ENCODE measurements around the gene NWD2.

DNA sequence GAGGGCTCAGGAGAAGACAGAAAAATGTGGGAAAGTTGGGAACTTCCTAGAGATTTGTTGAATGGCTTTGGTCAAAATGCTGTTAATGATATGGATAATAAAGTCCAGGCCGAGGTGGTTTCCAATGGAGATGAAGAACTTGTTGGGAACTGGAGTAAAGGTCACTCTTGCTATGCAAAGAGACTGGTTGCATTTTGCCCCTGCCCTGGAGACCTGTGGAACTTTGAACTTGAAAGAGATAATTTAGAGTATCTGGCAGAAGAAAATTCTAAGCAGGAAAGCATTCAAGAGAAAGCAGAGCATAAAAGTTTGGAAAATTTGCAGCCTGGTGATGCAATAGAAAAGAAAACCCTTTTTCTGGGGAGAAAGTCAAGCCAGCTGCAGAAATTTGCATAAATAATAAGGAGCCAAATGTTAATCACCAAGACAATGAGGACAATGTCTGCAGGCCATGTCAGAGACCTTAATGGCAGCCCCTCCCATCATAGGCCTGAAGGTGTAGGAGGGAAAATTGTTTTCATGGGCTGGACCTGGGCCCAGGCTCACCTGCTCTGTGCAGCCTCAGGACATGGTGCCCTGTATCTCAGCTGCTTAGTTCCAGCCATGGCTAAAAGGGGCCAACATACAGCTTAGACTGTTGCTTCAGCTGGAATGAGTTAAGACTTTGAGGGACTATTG is 237.8 kb downstream of the NWD2 start:
- TF ChIP-seq, protein P1, sequence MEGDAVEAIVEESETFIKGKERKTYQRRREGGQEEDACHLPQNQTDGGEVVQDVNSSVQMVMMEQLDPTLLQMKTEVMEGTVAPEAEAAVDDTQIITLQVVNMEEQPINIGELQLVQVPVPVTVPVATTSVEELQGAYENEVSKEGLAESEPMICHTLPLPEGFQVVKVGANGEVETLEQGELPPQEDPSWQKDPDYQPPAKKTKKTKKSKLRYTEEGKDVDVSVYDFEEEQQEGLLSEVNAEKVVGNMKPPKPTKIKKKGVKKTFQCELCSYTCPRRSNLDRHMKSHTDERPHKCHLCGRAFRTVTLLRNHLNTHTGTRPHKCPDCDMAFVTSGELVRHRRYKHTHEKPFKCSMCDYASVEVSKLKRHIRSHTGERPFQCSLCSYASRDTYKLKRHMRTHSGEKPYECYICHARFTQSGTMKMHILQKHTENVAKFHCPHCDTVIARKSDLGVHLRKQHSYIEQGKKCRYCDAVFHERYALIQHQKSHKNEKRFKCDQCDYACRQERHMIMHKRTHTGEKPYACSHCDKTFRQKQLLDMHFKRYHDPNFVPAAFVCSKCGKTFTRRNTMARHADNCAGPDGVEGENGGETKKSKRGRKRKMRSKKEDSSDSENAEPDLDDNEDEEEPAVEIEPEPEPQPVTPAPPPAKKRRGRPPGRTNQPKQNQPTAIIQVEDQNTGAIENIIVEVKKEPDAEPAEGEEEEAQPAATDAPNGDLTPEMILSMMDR (IDR thresholded peaks at IDR 0.05 in 8 of 11, conservative IDR thresholded peaks at IDR 0.05 in 3 of 11), result no peak
- no peak for TF ChIP-seq POLR2A (IDR thresholded peaks at IDR 0.05)

Data from spleen (tissue), 7 donors.